Hindlimb muscle (tissue), 1 donor: Measurements from ENCODE around the gene MAP3K12. TPM values are rescaled to one million over a fixed set of nuclear protein-coding genes. Genes with fewer than 3 reads are reported as not detected.
"Not testable (repeated sequence)": the region's sequence is repeated elsewhere in the genome, so short reads cannot be mapped to it uniquely, and the experiment has no call there.

ENCODE experiments used
- DNase-seq: peaks from one replicate; pipeline ENCODE4 v3.0.0-alpha.2; 2013
- polyA plus RNA-seq: library from polyadenylated mRNA; unstranded; fragments of 120-200 nt; gene quantifications from one replicate; pipeline ENCODE4 v1.2.1, GENCODE V29; 2013; ENCODE audit not compliant: insufficient read length

Gene MAP3K12
- polyA plus RNA-seq, 1 donor = 18.4 TPM

DNA sequence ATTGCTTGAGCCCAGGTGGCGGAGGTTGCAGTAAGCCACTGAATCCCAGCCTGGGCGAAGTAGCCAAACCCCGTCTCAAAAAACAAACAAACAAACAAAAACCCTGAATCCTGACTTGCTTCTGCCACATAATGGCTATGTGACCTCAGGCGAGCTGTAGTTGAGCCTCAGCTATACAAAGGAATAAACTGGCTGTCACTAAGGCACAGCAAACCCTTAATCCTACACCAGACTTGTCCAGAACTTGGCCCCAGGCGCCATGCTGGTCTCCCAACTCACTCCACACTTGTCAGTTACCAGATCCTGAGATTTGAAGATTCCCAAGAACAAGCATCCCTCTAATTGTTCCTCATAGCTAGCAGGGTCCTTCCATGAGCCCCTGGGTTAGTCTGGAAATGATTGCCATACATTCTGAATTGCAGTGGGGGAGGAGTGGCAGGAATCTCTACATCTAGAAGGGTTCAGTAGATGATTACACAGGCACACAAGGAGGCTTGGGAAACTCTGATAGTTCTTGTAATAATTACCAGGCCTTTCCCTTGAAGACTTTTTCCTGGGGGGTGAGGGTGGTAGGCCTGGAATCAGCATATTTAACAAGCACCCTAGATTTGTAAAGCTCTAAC lies 9.9 kb downstream of the MAP3K12 start:
- no peak for DNase-seq

DNA sequence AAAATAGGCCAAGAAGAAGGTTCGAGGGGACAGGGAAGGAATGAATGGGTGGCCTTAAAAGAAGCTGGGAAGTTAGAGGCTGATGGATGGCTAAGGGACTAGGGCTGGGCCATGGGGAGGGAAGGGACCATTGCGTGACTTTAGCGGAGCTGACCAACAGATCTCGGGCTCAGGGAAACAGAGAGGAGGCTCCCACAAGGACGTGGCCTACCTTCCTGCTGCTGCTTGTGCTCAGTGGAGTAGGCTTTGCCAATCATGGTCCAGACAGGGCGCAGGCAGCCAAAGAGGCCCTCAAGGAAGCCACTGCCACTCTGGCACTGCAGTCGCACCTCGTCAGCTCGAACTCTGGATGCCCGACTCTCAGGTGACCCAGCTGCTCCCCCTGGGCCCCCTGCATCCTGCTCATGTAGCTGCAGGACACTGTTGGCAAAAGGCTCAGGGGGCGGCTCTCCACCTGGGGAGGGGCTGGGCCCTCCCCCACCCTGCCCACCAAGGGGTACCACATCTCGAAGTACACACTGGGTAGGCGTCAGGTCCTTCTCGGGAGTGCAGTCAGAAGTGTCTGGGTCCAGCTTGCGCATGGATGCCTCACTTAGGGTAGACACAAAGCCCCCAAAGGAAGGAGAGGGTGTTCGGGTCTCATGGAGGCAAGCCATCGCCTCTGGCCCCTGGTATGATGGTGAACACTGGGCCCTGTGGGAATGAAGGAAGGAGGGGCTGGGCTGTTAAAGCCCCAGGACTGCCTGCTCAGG lies 12.3 kb downstream of the MAP3K12 start:
- no peak for DNase-seq

DNA sequence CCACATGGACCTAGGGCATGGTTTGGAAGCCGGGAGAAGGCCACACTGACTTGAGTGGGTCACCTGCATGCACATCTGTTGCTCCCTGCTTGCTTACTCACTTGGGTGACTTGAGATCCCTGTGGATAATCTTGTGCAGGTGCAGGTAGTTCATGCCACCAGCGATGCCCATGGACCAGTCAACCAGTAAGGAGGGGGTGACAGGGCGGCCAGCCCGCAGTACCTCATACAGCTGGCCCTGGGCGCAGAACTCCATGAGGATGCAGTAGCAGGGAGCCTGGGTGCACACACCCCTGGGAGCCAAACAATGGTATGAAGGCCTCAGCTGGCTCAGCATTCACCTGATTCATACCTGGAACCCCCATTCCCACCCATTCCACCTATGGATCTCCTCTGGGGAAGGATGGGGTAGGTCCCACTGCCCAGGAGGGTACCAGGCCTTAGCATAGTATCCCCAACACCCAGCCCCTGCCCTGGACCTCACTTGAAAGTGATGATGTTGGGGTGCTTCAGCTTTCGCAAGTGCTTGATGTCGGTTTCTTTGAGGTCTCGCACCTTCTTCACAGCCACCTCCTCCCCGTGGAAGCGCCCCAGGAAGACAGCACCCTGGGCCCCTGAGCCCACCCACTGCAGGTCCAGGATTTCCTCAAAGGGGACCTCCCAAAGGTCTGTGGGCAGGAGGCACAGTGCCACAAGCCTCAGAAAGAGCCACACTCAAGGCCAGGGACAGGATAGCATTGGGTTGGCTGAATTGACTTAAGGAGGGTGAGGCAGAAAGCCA lies 13.1 kb downstream of the MAP3K12 start:
- DNase-seq = no peak

DNA sequence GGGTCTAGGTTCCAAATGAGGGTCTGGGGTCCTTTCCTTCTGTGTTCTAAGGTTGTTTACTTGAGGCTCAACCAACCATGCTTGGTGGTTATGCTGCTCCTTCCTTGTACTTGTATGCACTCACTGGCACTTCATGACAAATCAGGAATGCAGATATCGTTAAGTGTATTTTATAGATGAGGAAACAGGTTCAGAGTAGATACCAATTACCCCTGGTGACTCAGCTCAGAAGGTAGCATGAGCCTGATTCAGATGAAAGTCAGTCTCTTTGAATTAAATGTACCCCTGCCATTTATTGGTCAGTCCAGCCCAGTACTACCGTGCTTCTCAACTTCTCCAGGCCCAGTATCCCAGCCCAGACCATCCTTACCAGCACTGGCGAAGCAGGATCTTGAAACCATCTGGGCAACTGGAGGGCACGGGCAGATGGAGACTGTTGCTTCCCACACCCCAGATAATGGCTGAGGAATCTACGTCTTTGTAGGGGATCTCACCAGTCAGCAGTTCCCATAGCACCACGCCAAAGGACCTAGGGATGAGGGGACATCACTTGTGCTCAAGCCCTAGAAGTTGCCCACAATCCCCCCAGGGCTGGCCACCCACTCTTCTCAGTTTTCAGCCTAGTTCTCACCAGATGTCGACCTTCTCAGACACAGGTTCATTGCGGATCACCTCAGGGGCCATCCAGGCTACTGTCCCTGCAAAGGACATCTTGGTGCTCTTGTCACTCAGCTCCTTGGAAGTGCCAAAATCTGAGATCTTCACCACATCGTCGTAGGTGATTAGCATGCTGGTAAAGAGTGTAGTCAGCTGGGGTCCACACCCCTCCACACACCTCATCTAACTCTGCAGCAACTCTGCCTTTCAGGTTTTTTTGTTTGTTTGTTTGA lies 14.3 kb downstream of the MAP3K12 start:
- no peak for DNase-seq

DNA sequence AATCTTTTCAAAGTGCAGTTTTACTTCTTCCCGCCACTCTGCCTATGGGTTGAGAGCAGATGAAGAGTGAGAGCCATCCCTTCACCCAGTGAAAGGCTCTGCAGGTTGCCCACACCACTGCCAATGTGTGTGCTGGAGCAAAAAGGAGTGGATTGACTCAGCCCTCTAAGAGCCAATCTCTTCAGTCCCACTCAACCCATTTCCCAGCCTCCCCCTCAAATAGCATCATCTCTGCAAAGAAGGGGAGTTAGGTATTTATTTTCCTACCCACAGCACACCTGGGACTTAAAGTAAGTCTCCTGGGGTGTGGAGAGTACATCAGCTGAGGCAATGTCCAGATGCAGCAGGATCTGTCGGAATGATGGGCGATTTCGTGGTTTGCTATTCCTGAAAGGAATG lies 15.3 kb downstream of the MAP3K12 start:
- no peak for DNase-seq

DNA sequence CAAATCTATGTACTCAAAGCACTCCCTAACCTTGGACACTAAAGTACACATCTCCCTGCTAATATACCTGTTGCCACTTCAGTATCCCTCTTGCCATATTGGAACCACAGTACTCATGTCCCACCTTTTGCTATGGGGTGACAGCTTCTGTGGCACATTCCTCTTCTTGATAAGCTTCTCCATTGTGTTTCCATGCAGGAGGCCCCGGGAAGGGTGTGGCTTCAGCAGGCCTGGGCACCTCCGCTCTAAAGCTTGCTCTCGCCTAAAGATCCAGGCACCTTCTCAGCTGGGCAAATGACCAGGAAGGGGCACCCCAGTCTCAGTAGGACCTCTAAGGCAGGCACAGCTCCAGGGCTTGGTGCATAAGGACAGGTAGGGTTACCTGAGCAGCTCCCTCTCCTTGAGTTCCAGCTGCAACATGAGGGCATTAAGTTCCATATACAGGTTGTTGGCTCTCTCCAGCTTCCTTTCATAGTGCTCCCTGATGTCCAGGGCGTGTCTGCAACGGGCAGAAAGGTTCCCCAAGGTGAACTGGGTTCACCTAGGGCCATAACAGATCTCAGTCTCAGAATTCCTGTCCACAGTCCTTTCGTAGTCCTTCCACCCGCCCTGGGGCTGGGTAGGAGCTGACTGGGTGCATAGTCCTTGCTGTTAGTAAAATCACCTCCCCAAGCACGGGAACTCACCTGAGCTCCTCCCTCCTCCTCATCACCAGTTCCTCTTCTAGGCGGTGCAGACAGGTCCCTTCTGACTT lies 15.9 kb downstream of the MAP3K12 start:
- no peak for DNase-seq

DNA sequence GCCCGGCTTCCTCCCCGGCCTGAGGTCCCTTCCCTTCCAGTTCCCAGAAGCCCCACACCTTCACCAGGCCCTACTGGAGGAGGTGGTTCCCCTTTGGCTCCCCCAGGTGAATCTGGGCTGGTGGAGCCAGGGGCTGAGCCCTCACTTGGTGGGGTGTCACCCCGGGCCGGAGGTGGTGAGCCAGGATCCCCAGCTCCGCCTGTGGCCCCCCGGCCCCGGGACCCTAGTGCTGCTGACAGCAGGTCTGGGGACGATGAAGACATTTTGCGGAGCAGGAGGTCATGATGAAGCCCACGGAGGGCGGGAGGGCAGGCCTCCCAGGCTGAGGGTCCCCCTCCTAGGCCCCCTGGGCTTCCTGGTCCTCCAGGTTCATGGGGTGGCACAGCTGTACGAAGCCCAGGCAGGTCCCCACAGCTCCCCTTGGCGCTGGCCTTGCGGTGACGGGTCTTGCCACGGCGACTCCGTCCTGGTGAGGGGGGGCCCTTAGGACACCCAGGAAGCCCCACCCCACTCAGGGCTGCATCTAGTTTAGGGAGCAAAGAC lies 16.6 kb downstream of the MAP3K12 start:
- no peak for DNase-seq

DNA sequence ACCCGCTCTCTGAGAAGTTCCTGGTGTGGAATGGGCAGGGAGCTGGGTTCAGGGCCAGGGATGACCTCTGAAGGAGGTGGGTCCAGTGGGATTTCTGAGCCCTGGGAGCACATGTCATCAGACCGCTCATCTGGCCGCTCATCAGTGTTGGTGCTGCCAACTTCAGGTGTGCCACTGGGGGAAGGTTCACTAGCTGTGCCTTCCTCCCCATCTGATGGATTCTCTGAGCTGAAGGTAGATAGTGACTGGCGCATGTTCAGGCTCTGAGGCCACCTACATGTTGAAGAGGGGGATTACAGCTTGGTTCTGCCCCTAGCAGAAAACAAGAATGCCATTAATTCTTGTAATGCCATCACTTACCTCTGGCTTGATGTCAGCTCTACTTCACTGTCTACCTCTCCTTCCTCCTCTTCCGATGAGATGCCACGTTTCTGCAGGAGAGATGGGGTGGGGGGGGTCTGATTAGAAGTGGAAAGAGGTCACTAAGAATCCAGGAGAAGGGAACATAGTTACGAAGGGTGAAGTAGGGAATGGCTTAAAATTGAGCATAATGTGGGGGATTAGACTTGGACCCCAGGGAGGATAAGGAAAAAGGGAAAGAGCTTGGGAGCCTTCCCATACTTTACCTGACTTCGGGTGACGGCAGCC lies 17.2 kb downstream of the MAP3K12 start:
- DNase-seq = no peak

DNA sequence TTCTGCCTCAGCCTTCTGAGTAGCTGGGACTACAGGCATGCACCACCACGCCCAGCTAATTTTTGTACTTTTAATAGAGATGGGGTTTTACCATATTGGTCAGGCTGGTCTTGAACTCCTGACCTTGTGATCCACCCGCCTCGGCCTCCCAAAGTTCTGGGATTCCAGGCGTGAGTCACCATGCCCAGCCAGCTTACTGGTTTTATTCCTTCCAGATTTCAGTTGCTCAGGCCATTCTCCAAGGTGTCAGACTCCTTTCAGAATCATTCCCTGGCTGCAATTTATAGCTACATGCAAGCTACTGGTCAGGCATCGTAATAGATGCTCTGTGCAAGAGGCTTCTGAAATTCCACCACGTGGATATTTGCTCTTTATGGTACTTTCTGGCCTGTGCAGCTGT lies 17.8 kb downstream of the MAP3K12 start:
- DNase-seq = not testable (repeated sequence)

DNA sequence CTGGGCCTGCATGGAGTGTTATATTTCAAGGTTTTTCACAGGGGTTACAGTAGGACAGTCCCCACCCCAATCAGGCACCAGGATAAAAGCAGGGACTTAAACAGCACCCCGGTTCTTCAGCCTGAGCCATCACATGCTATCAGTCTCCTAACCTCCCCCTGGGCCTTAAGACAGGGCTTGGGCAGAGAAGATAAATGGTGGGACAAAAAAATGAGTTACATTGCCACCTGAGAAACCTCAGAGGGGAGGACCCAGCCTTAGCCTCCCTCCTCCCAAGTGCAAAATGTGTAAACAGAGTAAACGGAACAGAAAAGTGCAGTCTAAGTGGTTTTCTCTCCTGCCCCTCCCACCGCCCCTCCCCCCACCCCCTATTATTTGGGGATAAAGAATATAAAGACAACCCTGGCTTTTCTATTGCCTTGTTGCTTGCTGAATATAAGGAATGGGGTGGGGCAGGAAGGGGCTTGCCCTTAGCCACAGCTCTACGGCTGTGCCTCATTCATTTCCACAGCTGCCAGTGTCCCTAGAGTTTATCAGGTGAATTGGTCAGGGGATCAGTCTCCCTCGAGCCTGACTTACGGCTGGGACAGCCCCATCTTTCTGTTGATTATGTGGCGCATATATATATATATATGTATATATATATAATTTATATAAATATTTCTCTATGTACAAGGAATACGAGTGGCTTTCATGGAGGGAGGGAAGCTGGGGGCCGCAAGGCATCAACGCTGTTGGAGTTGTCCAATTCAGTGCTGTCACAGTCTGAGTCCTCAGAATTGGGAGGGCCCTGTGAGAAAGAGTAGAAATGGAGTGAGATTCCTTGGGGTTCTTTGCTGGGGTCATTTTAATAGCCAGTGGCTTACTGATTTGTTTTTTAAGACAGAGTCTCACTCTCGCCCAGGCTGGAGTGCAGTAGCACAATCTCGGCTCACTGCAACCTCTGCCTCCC lies 18.5 kb downstream of the MAP3K12 start:
- DNase-seq = no peak

DNA sequence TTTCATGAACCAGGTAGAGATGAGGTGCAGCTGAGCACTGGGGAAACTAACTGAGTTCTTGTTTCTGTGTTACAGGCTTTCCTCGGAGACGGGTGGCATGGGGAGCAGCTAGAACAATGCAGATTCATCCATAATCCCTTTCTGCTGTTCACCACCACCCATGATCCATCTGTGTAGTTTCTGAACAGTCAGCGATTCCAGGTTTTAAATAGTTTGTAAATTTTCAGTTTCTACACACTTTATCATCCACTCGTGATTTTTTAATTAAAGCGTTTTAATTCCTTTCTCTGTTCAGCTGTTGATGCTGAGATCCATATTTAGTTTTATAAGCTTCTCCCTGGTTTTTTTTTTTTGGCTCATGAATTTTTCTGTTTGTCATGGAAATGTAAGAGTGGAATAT lies 19.9 kb downstream of the MAP3K12 start:
- DNase-seq = no peak

DNA sequence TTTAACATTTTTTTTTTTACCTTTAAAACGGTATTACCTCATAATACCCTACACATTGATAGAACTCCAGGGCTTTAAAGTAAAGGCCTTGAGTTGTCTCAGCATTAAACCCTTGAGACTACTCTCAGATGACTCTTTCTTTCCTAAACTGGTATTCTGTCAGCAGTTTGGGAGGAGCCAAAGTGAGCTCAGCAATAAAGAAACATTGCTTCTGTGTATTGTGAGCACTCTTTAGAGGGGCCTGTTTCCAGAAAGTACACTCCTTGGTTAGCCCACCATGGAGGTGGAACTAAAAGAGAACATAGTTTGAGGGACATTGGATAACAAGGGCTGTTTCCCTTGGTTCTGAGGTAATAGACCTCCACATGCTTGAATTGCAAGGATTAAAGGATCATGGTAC lies 20.4 kb downstream of the MAP3K12 start:
- no peak for DNase-seq

DNA sequence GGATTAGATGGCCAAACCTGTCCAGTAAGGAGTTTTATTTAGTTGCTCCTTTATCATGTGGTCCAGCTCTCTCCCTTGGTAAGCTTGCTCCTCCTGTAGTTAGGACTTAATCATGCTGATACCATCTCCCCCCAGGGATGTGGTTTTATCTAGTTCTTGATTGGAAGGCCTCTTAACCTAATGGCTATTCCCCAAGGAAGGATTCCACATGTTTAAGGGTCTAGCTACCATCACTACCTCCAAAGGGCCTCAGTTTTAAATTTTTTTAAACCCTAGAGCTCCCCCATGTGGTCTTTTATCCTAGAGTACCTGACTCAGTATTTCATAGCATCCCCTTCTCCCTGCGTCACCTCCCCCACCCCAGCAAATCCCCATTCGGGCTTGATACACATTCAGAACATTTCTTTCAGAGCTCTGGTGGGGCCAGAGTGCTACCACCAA lies 22.5 kb downstream of the MAP3K12 start:
- no peak for DNase-seq

DNA sequence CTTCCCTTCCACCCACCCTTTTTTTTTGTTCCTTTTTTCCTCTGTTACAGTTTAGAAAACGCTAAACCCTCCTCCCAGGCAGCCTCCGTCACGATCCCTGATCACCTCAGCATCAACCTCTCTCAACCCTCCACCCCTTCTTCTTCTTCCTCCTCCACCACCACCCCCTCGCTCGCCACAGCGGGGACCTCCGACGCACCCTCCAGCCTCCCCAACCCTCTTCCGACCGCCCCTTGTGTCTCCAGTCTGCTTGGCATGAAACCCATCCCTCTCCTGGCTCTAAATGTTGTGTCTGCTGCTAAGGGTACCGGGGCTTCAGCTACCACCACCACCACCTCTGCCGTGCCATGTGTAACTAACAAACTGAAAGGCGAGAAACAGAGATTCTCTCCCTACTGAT lies 24.4 kb downstream of the MAP3K12 start:
- no peak for DNase-seq

DNA sequence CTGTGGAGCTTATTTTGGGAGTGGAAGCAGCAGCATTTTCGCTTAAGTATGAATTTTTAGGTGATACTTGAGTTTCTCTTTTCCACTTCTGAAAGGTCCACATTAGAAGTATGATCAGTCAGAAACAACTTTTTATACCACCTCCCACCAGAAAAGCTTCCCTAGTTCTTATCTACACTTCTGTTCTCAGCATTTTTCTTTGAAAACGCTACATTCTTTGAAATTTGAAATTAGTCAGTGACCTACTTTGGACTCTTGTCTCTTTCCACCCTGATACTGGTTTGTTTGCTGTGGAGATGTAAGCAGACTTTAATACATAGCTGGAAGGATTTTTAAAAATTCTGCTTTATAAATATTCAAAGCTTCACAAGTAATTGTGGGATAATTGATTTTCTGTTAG lies 25.2 kb downstream of the MAP3K12 start:
- no peak for DNase-seq

DNA sequence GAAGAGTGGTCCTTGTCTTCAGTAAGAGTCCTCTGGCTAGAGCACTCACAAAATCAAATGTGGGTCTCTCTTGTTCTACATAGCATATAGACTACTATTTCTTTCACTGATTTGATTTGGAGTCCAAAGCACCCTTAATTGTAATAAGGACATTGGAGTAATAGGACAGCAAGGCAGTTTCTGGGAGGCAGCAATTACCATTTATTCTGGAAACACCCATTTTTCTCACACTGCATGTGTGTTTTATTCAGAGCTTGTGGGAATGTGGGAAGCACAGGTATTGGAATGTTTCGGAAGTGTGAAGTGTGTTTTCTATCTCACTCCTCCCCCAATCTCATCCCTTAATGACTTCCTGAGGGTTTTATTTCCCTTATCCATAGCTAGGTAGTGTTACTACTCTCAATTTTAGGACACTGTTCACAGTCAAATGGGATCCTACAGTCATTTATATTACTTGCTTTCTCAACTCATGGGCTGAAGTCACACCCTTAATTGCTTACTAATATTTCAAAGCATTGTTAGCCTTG lies 27.1 kb downstream of the MAP3K12 start:
- DNase-seq = no peak

DNA sequence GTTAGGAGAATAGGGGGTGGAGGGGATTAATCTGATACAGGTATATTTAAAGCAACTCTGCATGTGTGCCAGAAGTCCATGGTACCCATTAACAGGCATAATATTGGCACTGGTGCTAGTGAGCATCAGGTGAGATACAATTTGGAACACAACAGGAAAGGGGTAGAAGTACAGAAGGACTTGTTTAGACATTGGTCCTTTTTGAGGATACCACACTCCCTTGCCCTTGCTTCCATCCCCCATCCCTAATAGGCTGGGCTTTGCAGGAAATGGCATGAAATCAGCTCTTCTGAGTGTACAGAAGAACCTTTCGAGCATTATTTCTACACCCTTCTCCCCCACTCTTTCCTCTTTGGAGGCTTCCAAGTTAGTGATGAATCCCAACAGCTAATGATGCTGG lies 31.0 kb downstream of the MAP3K12 start:
- no peak for DNase-seq

DNA sequence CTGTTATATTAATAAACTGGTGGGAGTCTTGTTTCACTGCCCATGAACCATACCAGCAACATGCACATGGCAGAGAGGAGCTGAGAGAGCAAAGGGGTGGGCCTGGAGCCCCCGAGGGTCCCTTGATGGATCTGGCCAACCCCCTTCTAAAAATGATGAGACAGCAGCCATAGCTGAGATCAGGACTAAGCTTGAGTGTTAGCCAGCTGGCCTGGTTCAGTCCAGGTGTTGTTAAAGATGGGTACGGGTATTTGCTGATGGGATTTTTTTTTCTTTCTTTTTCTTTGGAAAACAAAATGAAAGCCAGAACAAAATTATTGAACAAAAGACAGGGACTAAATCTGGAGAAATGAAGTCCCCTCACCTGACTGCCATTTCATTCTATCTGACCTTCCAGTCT lies 31.4 kb downstream of the MAP3K12 start:
- DNase-seq = no peak

DNA sequence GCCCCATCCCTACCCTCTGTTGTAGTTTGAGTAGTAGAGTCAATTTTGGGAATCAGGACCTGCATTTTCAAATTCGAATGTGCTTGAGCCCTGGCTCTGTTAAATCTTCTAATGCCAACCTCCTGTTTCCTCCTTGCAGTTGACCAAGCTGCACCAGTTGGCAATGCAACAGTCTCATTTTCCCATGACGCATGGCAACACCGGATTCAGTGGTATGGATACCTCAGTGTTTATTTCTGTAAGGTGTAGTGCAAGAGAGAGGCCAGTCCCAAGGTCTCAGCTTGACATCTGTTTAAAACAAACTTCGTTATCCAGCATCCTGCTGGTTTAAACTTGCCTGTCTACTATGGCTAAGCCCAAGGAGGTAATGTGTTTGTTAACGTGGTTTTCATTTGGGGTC lies 32.2 kb downstream of the MAP3K12 start:
- DNase-seq = no peak

DNA sequence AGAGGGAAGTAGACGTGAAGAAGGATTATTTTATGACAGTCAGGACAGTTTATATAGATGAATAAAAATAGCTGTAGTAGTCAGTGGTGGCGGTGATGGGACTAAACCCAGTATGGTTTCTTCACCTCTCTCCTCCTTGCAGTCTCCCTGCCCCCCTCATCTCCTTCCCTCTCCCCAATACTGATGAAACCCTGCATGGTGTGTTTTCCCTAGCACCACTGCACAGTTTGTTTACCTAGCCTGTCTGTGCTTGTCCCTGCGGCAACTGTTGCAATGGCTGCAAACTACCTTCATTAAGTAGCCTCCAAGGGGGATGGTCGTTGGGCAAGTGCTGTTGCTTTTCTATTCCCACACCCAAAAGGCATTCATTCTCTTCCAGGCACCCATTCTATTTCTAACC lies 32.6 kb downstream of the MAP3K12 start:
- no peak for DNase-seq
